Iris pigment epithelial cell (primary cell): ENCODE measurements around the gene KIRREL2.

Source experiments
- DNase-seq: peaks from one replicate; pipeline ENCODE4 v3.0.0-alpha.2; 2011; ENCODE audit warnings: low read depth

KIRREL2 gene

GRCh38 chr19:35844482-35845214, 12.1 kb upstream of the KIRREL2 start:
- no peak for DNase-seq

GRCh38 chr19:35845215-35846037, 11.3 kb upstream of the KIRREL2 start:
- DNase-seq, result no peak

- no peak for DNase-seq
Measured at GRCh38 chr19:35846038-35846668, 10.6 kb upstream of the KIRREL2 start.

DNA sequence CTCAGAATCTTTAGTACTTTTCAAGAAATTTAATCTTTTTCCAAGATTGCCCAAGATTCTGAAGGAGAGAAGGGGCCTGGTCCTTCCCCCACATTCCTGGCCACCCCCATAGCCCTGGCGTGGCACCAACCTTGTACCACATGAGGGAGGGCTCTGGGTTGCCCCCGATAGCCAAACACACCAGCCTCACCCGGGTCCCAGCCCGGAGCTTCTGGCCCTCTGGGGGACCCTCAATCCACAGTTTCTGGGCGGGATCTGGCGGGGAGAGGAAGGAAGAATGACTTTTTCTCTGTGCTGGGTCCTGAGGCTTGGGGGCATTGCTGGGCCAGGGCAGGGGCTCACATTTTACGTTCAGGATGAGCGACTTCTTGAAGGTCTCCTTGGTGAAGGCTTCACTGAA, 8.8 kb upstream of the KIRREL2 start:
- no peak for DNase-seq

GRCh38 chr19:35848486-35848885, 8.2 kb upstream of the KIRREL2 start:
- DNase-seq, result no peak

GRCh38 chr19:35848919-35849505, 7.7 kb upstream of the KIRREL2 start:
- no peak for DNase-seq

- DNase-seq, result no peak
Measured at GRCh38 chr19:35851213-35852028, 5.3 kb upstream of the KIRREL2 start.

- no peak for DNase-seq
Measured at GRCh38 chr19:35852029-35852780, 4.5 kb upstream of the KIRREL2 start, which contains the start of gene NPHS1. NPHS1 (minus strand) TSS chr19:35852504; CDS start chr19:35851837, 667 bp downstream.

GRCh38 chr19:35853038-35853756, 3.5 kb upstream of the KIRREL2 start:
- DNase-seq, result no peak

DNA sequence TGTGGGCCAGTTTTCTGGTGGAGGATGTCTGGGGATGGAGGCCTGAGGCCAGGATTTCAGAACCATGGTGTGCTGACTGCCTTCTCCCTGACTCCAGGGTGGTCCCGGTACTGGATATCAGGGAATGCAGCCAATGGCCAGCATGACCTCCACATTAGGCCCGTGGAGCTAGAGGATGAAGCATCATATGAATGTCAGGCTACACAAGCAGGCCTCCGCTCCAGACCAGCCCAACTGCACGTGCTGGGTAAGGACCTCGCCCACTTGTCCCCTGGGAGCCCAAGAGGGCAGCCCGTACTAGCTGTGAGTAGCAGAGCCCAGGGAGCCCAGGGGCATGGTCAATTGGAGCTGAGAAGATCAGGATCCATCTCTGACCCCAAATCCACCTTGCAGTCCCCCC, 1.6 kb downstream of the KIRREL2 start:
- no peak for DNase-seq

DNA sequence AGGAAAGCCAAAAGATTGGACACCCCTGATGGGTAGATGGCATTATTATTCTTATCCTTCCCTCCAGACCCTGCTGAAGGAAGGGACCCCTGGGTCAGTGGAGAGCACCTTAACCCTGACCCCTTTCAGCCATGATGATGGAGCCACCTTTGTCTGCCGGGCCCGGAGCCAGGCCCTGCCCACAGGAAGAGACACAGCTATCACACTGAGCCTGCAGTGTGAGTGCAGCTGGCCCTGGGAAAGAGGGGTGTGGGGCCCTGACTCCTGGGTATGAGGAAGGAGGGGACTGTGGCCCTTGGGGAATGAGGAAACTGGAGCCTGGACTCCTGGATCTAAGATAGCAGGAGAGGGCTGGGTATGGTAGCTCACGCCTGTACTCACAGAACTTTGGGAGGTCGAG, 2.7 kb downstream of the KIRREL2 start:
- no peak for DNase-seq

GRCh38 chr19:35860436-35860817, 3.7 kb downstream of the KIRREL2 start:
- DNase-seq, result no peak

DNA sequence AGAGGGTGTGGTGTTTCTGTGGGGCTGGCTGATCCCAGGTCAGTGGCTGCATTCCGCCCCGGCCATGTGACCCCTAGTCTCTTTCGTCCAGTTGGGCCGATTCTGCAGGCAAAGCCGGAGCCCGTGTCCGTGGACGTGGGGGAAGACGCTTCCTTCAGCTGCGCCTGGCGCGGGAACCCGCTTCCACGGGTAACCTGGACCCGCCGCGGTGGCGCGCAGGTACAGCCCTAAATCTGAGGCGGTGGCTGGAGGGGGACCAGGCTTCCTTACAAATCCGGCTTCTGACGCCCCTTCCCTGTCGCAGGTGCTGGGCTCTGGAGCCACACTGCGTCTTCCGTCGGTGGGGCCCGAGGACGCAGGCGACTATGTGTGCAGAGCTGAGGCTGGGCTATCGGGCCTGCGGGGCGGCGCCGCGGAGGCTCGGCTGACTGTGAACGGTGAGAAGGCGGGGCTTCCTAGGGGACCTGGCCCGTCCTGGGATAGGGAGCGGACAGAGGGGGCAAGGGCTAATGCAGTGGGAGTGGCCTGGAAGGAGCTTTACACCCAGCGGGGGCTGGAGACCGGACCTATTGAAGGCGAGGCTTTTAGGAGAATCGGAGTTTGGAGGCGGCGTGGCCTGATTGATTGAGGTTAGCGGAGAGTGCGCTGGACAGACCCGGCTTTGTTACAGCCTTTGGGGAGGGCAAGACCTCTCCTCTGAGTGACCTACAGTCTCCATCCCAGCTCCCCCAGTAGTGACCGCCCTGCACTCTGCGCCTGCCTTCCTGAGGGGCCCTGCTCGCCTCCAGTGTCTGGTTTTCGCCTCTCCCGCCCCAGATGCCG, 4.3 kb downstream of the KIRREL2 start:
- DNase-seq, result no peak

GRCh38 chr19:35861640-35862160, 5.0 kb downstream of the KIRREL2 start:
- DNase-seq, result no peak

DNA sequence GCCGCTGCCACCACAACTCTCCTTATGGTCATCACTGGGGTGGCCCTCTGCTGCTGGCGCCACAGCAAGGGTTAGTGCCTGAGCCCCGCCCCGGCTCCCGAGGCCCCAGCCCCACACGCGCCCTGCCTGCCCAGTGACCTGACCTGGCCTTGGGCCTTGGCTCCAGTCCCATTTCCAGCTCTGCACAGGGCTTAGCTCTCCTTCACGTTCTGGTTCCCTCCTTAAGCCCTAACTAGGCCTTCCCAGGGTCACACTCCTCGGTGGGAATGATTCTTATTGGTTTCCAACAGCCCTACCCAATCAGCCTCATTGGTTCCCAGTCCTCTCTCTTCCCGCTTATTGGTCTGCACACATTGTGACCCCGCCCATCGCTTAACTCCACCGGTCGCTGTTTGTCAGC, 5.8 kb downstream of the KIRREL2 start:
- DNase-seq, result no peak

DNA sequence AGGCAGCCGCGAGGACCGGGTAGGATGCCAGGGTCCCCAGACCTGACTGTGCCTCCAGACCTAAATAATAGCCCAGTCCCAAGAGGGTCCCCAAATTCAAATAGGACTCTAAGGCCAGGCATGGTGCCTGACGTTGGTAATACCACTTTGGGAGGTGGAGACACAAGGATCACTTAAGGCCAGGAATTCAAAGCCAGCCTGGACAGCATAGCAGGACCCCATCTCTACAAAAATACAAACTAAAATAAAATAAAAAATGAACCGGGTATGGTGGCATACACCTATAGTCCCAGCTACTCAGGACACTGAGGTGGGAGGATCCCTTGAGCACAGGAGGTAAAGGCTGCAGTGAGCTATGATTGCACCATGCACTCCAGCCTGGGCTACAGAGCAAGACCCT, 6.3 kb downstream of the KIRREL2 start:
- DNase-seq, result no peak

GRCh38 chr19:35868172-35868822, 11.6 kb downstream of the KIRREL2 start, which contains the start of gene APLP1:
APLP1 (plus strand) TSS chr19:35868574; CDS start chr19:35868637, 63 bp downstream.
- DNase-seq, result peak; percentile 31

DNA sequence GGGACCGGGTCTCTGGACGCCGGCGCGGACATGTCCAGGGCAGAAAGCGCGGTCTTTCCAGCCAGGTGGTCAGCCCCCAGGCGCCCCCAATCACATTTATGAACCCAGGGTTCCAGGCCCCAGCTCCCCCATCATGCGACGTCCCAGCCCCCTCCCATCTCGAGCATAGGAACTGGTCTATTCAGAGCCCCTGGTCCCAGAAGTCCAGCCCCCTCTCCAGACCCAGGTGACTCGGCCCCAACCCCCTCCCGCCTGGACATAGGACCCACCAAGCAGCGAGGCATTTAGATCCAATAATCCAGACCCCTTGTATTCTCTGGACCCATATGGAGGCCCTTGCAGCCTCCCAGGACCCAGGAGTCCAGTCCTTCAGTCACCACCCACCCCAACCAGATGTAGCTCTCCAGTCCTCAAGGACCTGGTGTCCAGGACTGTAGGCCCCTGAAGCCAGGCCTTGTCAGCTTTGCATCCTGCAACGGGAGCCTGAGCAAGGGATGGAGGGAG, 12.2 kb downstream of the KIRREL2 start:
- no peak for DNase-seq
